Kidney (tissue), 14 donors: ENCODE measurements around the gene MANSC1. TPM values are rescaled to one million over a fixed set of nuclear protein-coding genes. Genes with fewer than 3 reads are reported as not detected.

Source experiments
- DNase-seq, 5 donors: peaks; one replicate each; pipeline ENCODE4 v3.0.0-alpha.2; 2013 to 2020
- FAIRE-seq: peaks from 2 replicates; lab custom pipeline; 2012; peaks lifted over from hg19 to GRCh38; lab: Jason Lieb, UNC
- H3K27ac ChIP-seq, 2 donors: one replicate each; pipeline ENCODE4 v1.7.0; 2013; ENCODE audit warnings: low read depth in 2 of 2, low read length in 2 of 2, inconsistent platforms in 1 of 2
- H3K27me3 ChIP-seq: one replicate; pipeline ENCODE4 v1.7.1; 2013; ENCODE audit warnings: low read length, inconsistent platforms; ENCODE audit not compliant: control insufficient read depth, insufficient read depth
- H3K36me3 ChIP-seq, 3 donors: one replicate each; pipeline versions ENCODE4 v1.7.0 to v1.7.1; 2013; ENCODE audit warnings: low read length in 3 of 3, control low read depth in 1 of 3, inconsistent platforms in 1 of 3; ENCODE audit not compliant: insufficient read depth in 3 of 3, control insufficient read depth in 2 of 3
- H3K4me1 ChIP-seq, 3 donors: one replicate each; pipeline versions ENCODE4 v1.7.0 to v1.7.1; 2013; ENCODE audit warnings: low read length in 3 of 3, inconsistent platforms in 1 of 3, low read depth in 1 of 3; ENCODE audit not compliant: control insufficient read depth in 2 of 3, insufficient read depth in 2 of 3
- H3K4me3 ChIP-seq, 3 donors: one replicate each; pipeline versions ENCODE4 v1.7.0 to v1.8.1; 2013; ENCODE audit warnings: low read length in 3 of 3, control low read depth in 1 of 3, inconsistent platforms in 1 of 3
- H3K9ac ChIP-seq, 3 donors: one replicate each; pipeline versions ENCODE4 v1.7.0 to v1.7.1; 2013; ENCODE audit warnings: low read length in 3 of 3, control low read depth in 1 of 3, inconsistent platforms in 1 of 3
- H3K9me3 ChIP-seq, 3 donors: one replicate each; pipeline versions ENCODE4 v1.7.0 to v1.7.1; 2013; ENCODE audit warnings: low read length in 3 of 3, control low read depth in 1 of 3, inconsistent platforms in 1 of 3; ENCODE audit not compliant: control insufficient read depth in 2 of 3, insufficient read depth in 1 of 3
- intact Hi-C: fragments of 100-400 bp; cut with DNase I; formaldehyde crosslinking; loops from one replicate; pipeline ENCODE4 v1.11.1; 2022
- polyA plus RNA-seq: library from polyadenylated mRNA; stranded (reverse); fragments of 350-450 nt; fragmentation: Illumina TruSeq; extraction: RNeasy Lipid Tissue Mini Kit (QIAGEN cat#74804); gene quantifications from one replicate; pipeline ENCODE4 v1.2.3, GENCODE V29; 2014; ENCODE audit warnings: low read depth, low replicate concordance; ENCODE audit not compliant: insufficient read depth
- total RNA-seq: library from RNA; stranded (reverse); fragmentation: NEBNext Ultra II Directional; extraction: Animal tissue kit (Norgen Biotek cat#: 25700); gene quantifications from one replicate; pipeline ENCODE4 v1.2.1, GENCODE V29; 2021
- TF ChIP-seq, protein P1 (sequence below): IDR thresholded peaks from 3 replicates; pipeline ENCODE4 v1.5.1; 2012; ENCODE audit warnings: mild to moderate bottlenecking, moderate library complexity, borderline replicate concordance; ENCODE audit not compliant: insufficient read depth; ENCODE audit errors: extremely low read depth
- donor health status: control.
- donor health status: control.
- donor health status: control.
- donor health status: control.
- donor health status: control.
- donor health status: DM: yes; HTN: yes; CAD: no.
- donor health status: Normal renal cell carcinoma (clear cell type).

Gene MANSC1
- total and polyA plus RNA-seq, 2 donors from 2014 or later: 14.1 to 38.7 TPM

DNA sequence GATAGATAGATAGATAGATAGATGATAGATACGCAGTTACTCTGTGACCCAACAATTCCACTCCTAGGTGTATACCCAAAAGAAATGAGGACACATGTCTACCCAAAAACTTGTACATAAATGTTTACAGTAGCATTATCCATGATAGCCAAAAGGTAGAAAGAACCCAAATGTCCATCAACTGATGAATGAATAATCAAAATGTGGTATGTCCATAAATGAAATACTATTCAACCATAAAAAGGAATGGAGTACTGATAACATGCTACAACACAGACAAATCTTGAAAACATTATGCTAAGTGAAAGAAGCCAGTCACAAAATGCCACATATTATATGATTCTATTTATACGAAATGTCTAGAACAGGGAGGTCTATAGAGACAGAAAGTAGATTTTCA is 47.1 kb downstream of the MANSC1 start:
- DNase-seq (no peak), FAIRE-seq (no peak)
- intact Hi-C loops: no loop called here
- Histone ChIP-seq H3K27me3 (no peaks in the 10 kb centered on the region), H3K9me3 (no peaks in the 10 kb centered on the region), H3K4me3 (no peak overlapping the region), H3K27ac (no peak overlapping the region), H3K36me3 (no peaks in the 10 kb centered on the region), H3K4me1 (no peaks in the 10 kb centered on the region), H3K9ac (no peak overlapping the region)
- TF ChIP-seq, protein P1, sequence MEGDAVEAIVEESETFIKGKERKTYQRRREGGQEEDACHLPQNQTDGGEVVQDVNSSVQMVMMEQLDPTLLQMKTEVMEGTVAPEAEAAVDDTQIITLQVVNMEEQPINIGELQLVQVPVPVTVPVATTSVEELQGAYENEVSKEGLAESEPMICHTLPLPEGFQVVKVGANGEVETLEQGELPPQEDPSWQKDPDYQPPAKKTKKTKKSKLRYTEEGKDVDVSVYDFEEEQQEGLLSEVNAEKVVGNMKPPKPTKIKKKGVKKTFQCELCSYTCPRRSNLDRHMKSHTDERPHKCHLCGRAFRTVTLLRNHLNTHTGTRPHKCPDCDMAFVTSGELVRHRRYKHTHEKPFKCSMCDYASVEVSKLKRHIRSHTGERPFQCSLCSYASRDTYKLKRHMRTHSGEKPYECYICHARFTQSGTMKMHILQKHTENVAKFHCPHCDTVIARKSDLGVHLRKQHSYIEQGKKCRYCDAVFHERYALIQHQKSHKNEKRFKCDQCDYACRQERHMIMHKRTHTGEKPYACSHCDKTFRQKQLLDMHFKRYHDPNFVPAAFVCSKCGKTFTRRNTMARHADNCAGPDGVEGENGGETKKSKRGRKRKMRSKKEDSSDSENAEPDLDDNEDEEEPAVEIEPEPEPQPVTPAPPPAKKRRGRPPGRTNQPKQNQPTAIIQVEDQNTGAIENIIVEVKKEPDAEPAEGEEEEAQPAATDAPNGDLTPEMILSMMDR: no peak

DNA sequence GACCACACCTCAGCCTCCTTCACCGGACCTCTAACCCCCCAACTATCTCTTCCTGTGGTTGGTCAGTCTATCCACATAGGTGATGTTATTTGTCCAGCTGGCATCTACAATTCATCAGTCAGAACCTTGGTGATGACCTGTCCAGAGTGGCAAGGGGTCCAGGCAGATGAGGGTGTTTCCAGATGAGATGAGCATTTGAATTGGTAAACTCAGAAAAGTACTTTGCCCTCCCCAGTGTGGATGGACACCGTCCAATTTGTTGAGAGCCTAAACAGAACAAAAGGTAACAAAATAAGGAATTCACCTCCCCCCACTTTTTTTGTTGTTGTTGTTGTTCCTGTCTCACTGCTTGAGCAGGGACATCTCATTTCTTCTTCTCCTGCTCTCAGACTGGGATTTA is 48.9 kb downstream of the MANSC1 start:
- no peak for DNase-seq
- Histone ChIP-seq H3K36me3 (no peaks in the 10 kb centered on the region), H3K27ac (no peak overlapping the region), H3K9me3 (no peaks in the 10 kb centered on the region), H3K4me1 (no peaks in the 10 kb centered on the region), H3K9ac (no peak overlapping the region), H3K4me3 (no peak overlapping the region), H3K27me3 (no peaks in the 10 kb centered on the region)
- intact Hi-C loops: no loop called here
- FAIRE-seq: no peak
- TF ChIP-seq, protein P1: no peak

DNA sequence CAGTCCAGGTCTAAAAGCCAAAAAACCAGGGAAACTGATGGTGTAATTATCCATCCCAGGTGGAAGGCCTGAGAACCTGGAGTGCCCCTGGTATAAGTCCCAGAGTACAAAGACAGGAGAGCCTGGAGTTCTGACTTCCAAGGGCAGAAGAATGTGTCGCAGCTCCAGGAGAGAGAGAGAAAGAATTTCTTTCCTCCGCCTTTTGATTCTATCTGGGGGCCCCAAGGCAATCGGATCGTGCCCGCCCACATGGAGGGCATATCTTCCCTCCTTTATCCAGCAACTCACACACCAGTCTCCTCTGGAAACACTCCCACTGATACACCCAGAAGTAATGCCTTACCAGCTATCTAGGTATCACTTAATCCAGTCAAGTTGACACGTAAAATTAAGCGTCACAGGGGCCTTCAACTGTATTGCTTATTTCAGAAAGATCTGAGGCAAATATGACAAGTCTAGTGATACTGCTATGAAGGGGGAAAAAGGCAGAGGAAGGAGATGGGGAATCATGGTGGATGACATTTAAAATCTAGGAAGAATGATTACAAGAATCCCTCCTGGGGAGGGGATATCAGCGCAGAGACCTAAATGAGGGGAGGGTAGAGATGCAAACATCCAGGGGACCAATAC is 52.7 kb downstream of the MANSC1 start:
- no peaks in the 10 kb centered on the region for H3K27me3 ChIP-seq
- FAIRE-seq: no peak
- H3K27ac ChIP-seq: no peak overlapping the region
- intact Hi-C loops: no loop called here
- H3K4me1 ChIP-seq: no peaks in the 10 kb centered on the region
- no peaks in the 10 kb centered on the region for H3K9me3 ChIP-seq
- TF ChIP-seq, protein P1: no peak
- no peak overlapping the region for H3K9ac ChIP-seq
- H3K4me3 ChIP-seq: no peak overlapping the region
- no peaks in the 10 kb centered on the region for H3K36me3 ChIP-seq
- DNase-seq: no peak
